SIG-M5 (cell line): ENCODE results near the gene FBXW12.
"Not testable (repeated sequence)": the region's sequence is repeated elsewhere in the genome, so short reads cannot be mapped to it uniquely, and the experiment has no call there.

Experiments
- DNase-seq: peaks from one replicate; lab custom pipeline; 2025; lab: John Stamatoyannopoulos, UW

FBXW12 gene, protein sequence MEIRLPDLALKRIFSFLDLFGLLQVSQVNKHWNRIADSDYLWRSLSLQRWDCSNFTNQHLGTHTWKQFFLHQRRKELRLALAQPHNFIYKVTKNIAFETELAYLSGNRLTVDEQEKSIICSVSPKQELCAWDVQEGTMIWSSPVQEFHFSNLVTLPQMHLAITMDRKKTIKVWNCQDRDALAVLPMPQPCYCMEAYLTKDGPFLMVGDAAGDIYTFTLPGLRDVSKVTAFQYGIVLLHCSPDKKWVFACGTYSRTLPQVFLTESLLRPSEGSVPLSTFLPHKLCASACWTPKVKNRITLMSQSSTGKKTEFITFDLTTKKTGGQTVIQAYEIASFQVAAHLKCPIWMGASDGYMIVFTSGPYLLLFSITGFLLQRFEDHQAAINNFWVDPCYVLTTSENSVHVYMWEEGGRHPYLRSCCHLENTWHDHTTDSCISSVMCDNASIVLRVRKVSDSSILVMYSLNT

DNA sequence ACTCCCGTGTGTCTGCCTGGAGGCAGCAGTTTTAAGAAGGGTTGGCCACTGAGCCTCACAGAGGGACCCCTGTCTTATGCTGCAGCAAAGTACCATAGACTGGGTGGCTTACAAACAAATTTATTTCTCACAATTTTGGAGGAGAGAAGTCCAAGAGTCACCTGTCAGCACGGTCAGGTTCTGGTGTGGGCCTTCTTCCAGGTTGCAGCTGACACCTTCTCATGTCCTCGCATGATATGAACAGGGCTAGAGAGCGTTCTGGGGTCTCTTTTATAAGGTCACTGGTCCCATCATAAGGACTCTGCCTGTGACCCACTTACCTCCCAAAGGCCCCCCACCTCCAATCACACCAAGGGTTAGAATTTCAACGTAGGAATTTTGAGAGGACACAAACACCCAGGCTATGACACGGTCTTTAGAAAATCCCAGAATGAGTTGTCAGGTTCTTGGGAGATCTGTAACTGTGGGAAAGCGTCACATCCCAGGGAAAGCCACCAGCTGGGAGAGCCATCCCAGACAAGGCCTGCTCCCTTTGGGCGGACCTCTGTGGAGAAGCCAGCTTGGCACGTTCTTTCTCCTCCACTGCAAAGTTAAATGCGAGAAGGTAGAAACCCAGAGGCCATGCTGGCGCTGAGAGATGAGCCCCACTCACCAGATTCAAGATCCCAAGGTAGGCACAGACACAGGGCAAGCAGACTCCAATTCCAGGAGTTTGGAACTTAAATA is at the start of gene FBXW12:
FBXW12 (plus strand) TSS at position 569 of the 726 bp plus-strand sequence. CDS start 549 bp downstream, outside the sequence.
- DNase-seq: no peak

DNA sequence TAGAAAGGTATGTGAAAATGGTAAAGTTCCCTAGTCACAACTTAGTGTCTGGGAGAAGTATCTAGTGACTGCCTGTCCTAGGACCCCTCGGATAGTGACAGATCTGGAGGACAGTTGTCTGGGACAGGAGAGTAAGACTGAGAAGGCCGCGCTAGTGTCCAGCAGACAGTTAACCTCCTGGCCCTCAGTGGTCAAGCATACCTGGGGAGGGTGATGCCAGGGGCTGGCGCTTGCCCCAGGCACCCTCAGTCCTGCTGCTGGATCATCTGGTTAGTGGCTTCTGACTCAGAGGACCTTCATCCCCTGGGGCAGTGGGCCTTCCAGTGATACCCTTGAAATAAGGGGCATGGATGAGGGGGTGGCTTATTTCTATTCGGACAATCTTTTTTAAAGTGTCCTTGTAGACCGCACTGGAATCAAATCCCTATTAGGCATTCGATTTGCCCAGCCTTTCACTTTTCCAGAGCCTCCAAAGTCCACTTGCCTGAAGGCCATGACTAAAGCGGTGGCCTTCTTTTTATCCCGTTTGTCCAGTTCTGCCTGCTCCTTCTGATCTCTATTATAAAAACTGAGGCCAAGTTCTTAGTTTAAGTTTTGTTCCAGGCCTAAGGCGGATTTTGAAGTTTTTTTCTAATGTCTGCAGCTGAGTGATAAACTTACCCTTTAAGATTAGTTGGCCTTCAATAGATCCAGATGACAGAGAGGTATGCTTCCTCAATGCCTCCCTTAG is 40.1 kb upstream of the FBXW12 start:
- not testable (repeated sequence) for DNase-seq

DNA sequence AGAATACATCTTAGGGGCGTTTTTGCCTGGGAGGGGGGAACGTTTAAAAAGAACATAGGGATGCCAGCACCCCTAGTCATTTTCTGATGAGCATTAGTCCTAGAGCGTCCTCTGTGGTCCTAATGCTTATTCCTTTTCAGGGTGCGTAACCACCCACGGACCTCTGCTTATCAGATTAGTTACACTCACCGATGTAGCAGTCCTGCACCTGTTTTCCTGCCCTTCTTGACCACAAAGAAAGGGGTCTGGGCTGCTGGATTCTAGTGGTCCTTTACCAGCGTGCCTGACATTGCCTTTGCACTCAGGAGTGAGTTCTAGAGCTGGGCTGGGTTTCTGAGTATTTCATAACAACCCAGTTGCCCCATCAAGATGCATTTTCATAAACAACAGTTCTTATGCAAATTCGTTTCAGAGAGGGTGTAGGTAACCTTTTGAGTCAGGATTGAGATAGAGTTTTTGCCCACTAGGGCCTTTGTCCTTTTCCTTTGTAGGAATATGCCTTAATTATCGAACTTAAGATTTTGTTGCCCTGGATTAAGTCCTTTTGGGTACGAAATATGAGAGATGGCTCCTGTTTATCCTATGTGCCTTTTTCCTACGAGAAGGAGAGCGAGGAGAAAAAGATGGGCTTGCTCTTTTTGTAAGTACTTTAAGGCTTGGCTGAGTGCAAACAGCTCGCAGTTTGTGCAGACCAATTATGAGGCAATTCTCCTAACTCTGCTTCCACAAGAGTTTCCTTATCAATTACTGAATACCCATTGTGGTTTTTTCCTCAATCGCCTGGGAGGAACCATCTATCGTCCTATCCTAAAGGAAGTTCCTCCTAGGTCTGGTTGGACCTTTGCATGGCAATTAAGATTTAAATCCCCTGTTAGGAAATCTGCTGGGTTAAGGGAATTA is 38.4 kb upstream of the FBXW12 start, which contains the start of gene SPINK8:
SPINK8 (minus strand) TSS at position 316 of the 900 bp plus-strand sequence. CDS start 5,320 bp downstream, outside the sequence.
- DNase-seq: not testable (repeated sequence)

DNA sequence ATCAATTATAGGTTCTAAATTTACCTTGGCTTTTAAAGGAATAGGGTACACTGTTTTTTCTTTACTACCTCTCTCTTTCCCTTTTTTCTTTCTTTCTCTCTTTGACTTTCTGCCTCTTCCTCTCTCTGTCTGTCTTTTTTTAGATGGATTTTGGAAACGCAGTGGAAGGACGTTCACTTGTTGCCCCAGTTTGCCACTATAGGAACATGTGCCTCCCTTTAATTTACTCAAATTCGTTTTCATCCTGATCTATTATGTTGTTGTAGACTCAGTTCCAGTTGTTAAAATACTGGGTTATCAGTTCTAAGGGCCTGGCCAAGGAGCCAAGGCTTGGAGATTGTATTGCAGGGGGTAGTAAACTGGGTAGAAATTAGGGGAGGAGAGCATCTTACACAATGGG is 37.4 kb upstream of the FBXW12 start:
- DNase-seq: no peak

DNA sequence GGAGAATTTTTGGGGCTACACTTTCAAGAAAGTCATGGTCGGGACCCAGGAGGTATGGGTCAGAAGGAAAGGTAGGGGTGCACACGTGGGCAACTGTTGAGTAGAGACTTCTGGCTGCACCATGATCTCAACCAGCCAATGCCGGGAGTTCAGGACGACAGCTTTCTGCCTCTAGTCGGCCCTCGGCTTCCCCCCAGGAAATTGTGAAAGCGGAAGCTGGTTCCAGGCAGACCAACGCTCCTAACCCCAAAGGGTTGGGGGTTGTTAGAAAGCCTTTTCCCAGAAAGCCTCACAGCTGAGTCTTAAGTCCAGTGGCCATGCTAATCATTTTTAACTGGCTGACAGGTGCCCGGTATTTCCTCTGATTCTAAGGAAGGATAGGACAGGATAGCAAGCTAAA is 36.7 kb upstream of the FBXW12 start:
- not testable (repeated sequence) for DNase-seq

DNA sequence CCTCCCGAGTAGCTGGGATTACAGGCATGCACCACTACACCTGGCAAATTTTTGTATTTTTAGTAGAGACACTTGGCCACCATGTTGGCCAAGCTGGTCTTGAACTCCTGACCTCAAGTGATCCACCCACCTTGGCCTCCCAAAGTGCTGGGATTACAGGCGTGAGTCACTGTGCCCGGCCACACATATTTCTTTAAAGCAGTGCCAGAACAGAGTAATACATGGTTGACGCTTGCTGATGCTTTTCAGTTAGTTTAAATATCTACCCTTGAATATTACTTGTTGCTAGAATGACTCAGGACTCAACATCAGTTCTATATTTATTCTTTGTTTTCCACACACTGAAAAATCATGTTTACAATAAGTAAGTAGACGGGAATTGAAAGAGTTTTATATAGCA is 34.5 kb upstream of the FBXW12 start:
- not testable (repeated sequence) for DNase-seq

DNA sequence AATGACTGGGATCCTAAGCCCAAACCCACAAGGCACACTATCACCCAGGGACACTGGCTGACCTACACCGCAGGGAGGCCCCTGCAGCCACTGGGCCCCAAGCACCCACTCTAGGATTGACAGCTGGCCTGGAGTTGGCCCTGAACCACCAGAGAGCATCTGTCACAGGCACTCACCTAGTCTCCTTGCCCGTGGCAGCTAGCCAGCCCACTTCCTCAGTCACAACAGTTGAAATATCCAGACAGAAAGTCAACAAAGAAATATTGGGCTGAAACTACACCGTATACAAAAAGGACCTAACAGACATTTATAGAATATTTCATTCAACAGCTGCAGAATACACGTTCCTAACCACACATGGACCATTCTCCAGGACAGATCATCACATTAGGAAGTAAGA is 33.4 kb upstream of the FBXW12 start:
- no peak for DNase-seq

DNA sequence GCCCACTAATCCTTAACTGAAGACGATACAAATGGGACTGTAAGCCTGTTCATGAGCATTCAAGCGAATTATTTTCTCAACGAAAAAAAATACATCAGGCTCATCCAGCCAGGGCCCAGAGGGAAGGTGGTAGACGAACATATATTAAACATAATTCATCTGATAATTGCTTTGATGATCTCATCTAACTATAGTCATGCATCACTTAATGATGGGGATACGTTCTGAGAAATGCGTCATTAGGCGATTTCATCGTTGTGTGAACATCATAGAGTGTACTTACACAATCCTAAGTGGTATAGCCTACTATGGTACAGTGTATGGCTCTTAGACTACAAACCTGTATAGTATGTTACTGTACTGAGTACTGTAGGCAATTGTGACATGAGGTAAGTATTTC is 28.6 kb upstream of the FBXW12 start:
- no peak for DNase-seq

DNA sequence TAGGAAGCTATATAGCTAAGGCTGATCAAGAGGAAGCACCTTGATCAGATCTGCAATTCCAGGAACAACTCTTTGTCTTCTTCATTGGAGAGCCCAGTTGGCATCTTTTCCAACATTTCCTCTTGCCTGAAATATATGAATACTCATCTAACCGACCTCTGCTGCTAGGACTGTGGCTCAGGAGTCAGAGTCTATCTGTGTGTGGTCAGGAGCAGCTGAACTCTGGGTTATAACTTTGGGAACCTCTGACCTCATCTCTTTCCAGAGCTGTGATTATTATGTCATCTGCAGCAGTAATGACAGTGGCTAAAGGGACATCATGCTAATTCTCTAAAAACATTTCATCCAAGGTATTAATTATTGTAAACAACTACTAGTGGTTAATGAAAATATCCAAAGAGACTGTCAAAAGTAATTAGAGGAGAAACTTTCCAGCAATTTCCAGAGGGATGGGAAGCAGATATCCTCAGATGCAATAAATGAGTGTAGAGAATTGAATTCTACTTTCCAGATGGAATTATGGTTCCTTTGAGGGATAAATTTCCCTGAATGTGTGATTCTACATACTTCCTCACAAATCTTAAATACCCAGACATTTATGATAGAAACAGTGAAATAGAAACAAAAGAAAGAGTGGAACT is 27.0 kb upstream of the FBXW12 start:
- no peak for DNase-seq

DNA sequence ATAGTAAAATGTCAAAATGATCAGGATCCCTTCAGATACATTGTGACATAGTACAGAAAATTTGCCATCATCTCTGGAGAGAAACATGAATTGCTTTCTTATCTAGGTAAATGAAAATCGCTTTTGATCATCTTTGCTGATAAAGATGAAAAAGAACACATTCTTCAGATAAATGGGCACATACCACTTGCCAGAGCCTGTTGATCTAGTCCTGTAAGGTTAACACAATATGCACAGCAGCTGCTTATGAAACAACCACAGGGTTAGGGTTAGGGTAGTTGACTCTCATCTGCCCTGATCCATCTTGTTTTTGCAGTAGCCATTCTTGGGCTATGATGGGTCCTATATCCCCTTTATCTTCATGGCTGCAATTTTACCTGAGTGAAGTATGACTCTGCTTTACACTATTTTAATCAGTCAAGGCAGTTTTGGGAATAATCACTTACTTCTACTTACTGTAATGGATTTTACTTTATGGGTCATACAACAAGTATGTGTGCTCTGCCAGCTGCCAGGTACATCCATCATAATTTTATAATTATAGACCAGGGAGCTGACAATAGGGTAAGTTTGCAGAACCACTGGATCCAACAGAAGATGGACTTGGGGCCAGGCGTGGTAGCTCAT is 26.0 kb upstream of the FBXW12 start:
- no peak for DNase-seq

DNA sequence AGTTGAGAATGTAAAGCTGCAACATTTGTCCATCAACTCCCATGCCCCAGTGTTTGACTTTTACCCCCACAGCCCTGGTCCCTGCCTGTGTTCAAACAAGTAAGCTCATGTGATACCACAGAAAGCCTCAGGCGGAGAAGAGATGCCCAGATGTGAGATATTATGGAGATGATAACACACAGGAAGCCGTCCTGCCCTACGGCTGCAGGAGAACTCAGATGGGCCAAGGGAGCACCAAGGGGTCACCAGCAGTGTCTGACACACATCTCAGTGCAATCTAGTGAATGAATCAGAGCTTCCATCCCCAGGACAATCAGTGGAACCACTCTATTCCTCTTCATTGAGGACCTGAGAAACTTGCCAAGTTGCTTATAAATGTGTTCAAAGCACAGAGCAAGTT is 24.5 kb upstream of the FBXW12 start:
- DNase-seq: no peak

DNA sequence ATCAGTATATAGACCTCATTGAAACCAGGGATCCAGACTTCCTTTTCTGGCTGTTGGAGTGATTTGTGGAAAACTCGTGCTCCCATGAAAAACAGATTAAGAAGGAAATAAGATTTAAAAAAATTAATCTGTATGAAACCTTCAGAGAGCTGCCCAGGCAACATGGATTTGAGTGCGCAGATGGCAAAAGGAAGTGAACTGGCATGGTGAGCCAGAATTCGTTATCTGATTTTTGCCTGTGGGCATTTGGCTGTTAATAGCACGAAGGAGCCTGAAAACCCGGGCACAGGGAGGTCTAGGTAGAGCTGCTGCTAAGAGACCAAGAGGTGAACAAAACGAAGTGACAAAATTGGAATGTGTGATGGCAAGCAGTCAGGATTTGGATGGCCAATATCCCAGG is 19.5 kb upstream of the FBXW12 start:
- no peak for DNase-seq

DNA sequence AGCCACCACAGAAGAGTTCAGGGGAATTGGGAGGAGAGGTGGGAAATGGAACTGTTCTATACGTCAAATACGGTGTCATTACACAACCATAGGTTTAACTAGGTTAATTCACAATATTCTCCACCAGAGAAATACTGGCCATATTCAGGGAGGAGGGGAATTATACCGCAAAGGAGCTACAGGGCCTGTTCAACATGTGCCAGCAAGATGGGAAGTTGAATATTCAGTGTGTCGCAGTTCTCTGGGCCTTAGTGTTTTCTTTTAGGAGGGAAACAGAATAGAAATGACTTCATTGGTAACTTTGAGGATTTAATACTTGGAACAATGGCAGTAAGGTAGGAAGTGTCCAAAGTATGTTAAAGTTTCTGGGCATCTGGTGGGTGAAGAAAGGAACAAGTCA is 18.0 kb upstream of the FBXW12 start:
- DNase-seq: no peak

DNA sequence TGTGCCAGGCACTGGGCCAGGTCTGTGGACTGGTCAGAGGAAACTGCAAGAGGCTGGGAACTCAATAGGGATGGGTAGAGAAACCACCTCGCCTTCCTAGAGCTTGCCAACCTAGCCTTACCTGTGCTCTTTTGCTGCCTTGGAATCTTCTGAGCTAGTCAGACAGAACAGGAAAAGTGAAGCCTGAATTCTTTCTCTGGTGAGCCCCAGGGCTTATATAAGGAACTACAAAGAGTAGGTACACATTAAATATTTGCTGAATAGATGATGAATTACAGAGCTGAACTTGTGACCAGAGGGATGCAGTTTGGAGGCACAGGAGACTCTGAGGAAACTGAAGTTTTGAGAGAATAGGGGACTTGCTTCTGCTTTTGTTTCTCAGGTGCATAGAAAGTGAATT is 15.6 kb upstream of the FBXW12 start:
- no peak for DNase-seq

DNA sequence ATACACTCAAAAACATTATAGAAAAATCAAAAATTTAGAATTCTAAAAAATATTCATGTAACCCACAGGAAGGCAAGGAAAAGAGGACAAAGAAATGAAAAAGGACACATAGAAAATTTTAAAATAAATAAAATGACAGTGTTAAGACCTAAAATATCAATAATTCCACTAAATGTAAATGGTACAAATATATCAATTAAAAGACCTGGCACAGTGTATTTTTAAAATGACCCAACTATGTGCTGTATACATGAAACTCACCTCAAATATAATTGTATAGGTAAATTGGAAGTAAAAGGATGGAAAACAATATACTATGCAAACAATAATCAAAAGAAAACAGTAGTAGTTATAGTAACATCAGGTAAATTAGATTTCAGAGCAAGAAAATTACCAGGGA is 10.1 kb upstream of the FBXW12 start:
- no peak for DNase-seq

DNA sequence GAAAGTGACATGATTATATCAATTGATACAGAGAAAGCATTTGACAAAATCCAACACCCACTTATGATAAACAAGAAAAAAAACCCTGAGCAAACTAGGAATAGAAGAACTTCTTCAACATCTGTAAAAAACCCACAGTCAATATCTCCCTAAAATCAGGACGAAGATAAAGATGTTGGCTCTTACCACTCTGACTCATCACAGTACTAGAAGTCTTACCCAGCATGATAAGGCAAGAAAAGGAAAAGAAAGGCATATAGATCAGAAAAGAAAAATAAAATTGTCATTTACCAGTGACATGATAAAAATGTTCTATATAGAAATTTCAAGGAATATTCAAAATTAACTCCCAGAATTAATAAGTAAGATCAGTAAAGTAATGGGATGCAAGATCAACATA is 7.2 kb upstream of the FBXW12 start:
- no peak for DNase-seq

DNA sequence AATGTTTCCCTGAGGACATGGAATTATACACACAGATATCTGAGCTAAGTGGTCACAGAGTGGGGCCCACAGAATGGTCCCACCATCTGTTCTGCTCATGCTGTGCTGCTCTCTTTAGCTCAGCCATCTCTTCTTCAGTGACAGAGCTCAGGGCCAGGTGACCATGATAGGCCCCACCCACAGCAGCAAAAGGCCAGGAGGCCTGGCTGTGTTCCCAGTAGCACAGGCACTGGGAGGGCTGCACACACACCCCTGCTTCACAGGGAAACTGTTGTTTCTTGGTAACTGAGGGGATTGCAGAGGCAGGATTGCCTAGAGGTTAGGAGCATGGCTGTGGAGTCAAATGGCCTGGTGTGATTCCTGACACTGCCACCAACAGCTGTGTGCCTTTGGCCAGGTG is 4.8 kb upstream of the FBXW12 start:
- DNase-seq: no peak

DNA sequence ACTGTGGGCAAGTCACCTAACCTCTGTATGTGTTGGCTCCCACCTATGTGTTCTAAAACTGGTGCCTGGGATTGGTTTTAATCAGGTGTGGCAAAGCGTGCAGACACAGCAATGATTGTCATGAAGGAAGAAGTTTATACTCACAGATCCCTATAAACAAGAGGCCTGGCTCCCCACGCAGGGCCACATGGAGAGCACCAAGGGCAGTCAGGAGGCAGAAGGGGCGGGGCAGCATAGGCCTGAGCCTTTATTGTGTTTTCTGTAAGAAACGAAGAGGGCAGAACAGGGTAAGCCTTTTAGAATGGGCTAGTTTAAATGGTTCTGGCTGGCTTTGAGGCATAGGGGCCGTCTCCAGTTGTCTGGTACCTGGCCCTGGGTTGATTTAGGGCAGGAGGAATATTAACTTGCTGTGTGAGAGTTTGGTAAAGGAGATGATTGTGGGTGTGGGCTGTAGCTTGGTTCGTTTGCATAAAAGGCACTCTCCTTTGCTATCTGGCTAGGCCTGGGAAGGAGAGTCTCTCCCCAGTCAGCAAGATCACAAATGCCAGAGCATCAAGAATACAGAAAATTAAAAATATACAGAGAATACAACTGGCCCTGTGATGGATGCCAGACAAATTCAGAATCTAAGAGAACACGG is 2.2 kb upstream of the FBXW12 start:
- DNase-seq: no peak

DNA sequence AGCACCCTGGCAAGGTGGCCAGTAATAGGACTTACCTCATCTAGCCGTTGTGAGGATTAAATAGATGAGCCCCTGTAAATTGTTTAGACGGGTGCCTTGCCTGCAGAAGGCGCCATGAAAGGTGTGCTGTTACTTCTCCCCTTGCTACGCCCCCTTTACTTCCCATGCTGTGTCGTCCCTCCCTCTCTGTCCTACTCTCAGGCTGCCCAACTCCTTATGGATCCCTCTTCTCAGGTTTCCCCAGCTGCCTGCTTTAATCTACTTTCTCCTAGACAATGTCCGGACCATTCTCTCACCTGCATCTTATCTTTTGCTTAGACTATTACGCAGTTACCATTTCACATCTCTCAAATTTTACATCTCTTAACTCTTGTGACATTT is 1.7 kb upstream of the FBXW12 start:
- no peak for DNase-seq

DNA sequence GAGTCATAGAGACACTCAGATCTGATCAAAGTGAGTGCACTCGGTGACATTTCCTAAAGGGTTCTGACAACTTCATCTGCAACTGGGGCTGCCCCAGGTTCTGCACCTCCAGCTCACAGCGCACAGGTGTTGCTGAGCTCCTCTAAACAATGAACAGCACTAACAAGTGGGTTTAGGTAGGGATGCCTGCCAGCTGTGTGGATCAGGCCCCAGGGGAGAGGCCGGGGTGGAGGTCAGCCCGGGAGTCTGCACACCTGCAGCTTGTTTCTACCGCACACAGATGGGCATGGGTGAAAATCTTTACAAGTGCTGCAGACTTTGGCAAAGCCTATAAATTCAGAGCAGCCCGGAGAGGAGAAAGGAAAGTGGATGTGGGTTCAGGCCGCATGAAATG is 355 bp downstream of the FBXW12 start:
- DNase-seq: no peak
